ENCODE measurements around the gene SDF4.

DNA sequence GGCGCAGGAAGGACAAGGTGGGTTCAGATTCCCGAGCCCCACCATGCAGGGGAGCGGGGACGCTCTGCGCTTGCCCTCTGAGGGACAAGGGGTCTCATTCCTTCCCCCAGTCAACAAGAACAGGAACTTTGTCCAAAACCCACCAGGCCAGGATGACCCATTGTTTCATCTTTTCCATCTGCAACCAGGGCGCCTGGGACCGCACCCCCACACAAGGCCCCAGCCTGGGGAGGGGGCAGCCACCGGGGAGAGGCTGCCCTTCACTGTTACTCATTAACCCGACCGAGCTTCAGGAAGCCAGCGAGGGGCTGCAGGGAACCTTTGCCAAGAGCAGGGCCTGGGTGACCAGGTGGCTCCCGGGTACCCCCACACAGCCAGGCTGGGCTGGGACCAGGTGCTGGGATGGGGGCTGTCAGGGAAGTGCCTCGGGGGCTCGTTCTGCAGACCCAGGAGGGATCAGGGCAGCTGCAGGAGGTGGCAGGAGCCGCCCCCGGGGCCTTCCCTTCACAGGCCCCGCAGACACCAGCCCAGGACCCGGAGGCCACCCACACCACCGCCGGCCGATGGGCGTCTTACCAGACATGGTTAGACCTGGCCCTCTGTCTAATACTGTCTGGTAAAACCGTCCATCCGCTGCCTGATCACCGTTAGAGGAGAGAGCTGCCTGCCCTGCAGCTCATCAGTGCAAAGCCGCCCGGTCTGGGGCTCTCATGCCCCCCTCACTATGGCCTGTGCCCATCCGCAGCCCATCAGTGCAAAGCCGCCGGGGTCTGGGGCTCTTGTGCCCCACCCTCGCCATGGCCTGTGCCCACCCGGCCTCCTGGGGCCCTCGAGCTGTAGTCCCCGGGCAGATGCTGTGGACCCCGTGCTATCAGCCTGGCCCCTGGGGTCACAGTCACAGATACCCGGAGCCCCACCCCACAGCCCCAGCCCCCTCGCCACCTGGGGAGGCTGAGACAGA, 63.1 kb downstream of the SDF4 start:
- TF ChIP-seq, protein P1, sequence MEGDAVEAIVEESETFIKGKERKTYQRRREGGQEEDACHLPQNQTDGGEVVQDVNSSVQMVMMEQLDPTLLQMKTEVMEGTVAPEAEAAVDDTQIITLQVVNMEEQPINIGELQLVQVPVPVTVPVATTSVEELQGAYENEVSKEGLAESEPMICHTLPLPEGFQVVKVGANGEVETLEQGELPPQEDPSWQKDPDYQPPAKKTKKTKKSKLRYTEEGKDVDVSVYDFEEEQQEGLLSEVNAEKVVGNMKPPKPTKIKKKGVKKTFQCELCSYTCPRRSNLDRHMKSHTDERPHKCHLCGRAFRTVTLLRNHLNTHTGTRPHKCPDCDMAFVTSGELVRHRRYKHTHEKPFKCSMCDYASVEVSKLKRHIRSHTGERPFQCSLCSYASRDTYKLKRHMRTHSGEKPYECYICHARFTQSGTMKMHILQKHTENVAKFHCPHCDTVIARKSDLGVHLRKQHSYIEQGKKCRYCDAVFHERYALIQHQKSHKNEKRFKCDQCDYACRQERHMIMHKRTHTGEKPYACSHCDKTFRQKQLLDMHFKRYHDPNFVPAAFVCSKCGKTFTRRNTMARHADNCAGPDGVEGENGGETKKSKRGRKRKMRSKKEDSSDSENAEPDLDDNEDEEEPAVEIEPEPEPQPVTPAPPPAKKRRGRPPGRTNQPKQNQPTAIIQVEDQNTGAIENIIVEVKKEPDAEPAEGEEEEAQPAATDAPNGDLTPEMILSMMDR (IDR thresholded peaks at IDR 0.05): no peak
- TF ChIP-seq POLR2A (IDR thresholded peaks at IDR 0.05): no peak

Data from lower leg skin (tissue), 3 donors.